ENCODE data around the gene MYOT. TPM values are rescaled to one million over a fixed set of nuclear protein-coding genes. Genes with fewer than 3 reads are reported as not detected.

MYOT gene, protein sequence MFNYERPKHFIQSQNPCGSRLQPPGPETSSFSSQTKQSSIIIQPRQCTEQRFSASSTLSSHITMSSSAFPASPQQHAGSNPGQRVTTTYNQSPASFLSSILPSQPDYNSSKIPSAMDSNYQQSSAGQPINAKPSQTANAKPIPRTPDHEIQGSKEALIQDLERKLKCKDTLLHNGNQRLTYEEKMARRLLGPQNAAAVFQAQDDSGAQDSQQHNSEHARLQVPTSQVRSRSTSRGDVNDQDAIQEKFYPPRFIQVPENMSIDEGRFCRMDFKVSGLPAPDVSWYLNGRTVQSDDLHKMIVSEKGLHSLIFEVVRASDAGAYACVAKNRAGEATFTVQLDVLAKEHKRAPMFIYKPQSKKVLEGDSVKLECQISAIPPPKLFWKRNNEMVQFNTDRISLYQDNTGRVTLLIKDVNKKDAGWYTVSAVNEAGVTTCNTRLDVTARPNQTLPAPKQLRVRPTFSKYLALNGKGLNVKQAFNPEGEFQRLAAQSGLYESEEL
- 0.14 to 0.21 TPM in 2 of 5 replicates, not detected in the others for total RNA-seq (2022; extraction: Qiagen RNA extraction)

DNA sequence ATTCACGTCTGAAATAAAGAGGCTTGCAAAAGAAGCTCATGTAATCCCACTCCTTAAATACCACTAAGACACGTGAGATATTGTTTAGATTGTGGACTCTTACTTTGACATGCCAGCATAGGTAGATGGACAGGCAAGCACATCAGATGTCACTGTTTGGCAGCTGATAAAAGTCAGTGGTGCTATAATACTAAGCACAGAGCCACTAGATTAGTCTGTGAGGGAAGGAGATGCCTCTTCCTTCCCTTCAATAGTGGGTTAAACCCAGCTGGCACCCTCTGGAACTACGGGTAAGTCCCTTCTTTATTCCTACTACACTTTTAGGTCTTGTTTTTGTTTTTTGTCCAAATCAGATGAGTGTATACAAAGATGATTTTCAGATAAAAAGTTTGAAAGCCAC is at the start of gene MYOT:
Gene MYOT, plus strand, starts transcription at position 197 of the 400 bp plus-strand sequence. CDS start 2,792 bp downstream, outside the sequence.

DNA sequence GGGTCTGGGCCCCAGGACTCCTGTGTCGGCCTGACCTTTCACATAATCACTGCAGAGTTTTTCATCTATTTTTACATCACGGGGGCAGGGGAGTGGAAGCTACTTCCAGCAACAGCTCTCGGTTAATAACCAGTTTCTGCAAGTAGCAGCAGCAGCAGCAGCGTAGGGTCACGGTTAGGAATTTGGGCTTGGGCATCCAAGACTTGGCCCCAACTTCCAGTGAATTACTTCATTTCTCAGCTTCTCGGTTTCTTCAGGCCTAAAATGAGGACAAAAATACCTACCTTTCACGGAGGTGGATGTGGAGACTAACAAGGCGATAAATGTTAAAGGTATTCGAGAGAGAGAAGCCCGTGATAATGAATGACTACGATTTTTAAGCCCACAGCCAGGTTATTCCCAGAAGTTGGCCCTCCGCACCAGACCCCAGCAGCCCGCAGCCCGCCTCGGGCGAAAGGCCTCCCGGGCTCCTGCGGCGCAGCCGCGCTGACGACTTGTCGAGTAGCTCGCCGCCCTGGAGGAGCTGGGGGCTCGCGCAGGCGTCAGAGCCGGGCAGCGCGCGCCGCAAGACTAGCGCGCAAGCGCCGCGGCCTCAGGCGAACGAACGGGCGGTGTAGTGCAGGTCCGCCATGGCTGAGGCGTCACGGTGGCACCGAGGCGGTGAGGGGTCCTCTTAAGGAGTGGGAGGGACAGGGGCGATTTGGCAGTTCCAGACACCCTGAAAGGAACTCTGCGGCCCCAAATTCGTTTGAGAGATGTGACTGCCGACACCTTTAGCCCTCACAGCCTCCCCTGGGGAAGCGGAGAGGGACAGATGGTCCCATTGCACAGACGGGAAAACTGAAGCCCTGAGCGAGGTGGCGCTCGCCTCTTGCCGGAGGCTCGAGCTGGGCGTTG is 21.5 kb downstream of the MYOT start, which contains the start of gene PKD2L2:
Gene PKD2L2, plus strand, starts transcription at position 595 of the 897 bp plus-strand sequence. Its CDS starts 35 bp downstream, at position 630.

Other genes with a start within 250 kb of the MYOT start
- 0.07 to 0.21 TPM (median 0.15 TPM) in 5 replicates for gene KLHL3, start 131.8 kb upstream of the MYOT start, total RNA-seq (2022; extraction: Qiagen RNA extraction)
- 44.9 to 53.1 TPM (median 51.4 TPM) in 5 replicates for gene HNRNPA0, start 113.5 kb upstream of the MYOT start, total RNA-seq (2022; extraction: Qiagen RNA extraction)
- 0.05 TPM in 1 of 5 replicates, not detected in the others for gene PKD2L2, start 21.6 kb downstream of the MYOT start, total RNA-seq (2022; extraction: Qiagen RNA extraction)
- gene FAM13B, start 165.2 kb downstream of the MYOT start, total RNA-seq (2022; extraction: Qiagen RNA extraction) = 9.3 to 15.7 TPM (median 11.9 TPM) in 5 replicates
- not detected in 5 replicates for gene WNT8A, start 216.2 kb downstream of the MYOT start, total RNA-seq (2022; extraction: Qiagen RNA extraction)

Measured in A549 treated with dexamethasone at 1 μM for 4 hours (cell line).